Measurements from ENCODE around the gene FCHSD2.

- TF ChIP-seq POLR2A (IDR thresholded peaks at IDR 0.05): no peak
- no peak for TF ChIP-seq CTCF (IDR thresholded peaks at IDR 0.05)
- TF ChIP-seq POLR2AphosphoS5 (IDR thresholded peaks at IDR 0.05): no peak
- TF ChIP-seq EP300 (IDR thresholded peaks at IDR 0.05): no peak
These were observed 198.5 kb downstream of the FCHSD2 start for GRCh38 chr11:72943664-72944063.

All from suprapubic skin (tissue), 4 donors.